HepG2 (cell line): Measurements from ENCODE around the gene COL25A1. TPM values are rescaled to one million over a fixed set of nuclear protein-coding genes. Genes with fewer than 3 reads are reported as not detected.

Experiments used
- ATAC-seq: fragments of 200-7000 bp; cut with Tn5 transposase; 3 replicates; pipeline ENCODE4 v1.9.1; 2020; ENCODE audit warnings: mild to moderate bottlenecking, moderate library complexity
- BruUV-seq: library from RNA; stranded (reverse); fragments of 400-500 nt; replicated peaks from 2 replicates; lab custom pipeline; 2021; lab: Mats Ljungman, UMichigan
- CTCF ChIA-PET: fragments of 300-600 bp; formaldehyde crosslinking; extraction: SDS; loops from one replicate; lab custom pipeline; 2021; ENCODE audit warnings: low total read pairs, inconsistent platforms, low intra/inter-chr PET ratio; lab: Yijun Ruan, JAX
- POLR2A ChIA-PET: fragments of 350-600 bp; sonication (Branson Sonifier 250); formaldehyde crosslinking; loops from one replicate; lab custom pipeline; 2020; ENCODE audit warnings: antibody characterized with exemption, inconsistent platforms; lab: Yijun Ruan, JAX
- DNase-seq: peaks from one replicate; pipeline ENCODE4 v3.0.0-alpha.2; 2015; ENCODE audit warnings: low spot score
- FAIRE-seq: peaks from 3 replicates; lab custom pipeline; 2011; peaks lifted over from hg19 to GRCh38; lab: Jason Lieb, UNC
- H2AFZ ChIP-seq: one replicate; pipeline ENCODE4 v1.6.1; 2011; ENCODE audit warnings: low read length, inconsistent platforms
- H3K27ac ChIP-seq: fragments of 300-600 bp; 3 replicates; pipeline ENCODE4 v1.8.0; 2011; ENCODE audit warnings: mixed run types, mild to moderate bottlenecking, mixed read lengths, low read length, inconsistent platforms; ENCODE audit not compliant: insufficient read depth; ENCODE audit errors: extremely low read length
- H3K27me3 ChIP-seq, 2 experiments: fragments of 200-600 bp in 1 of 2; 2 replicates in 1 of 2; 3 replicates in 1 of 2; pipeline versions ENCODE4 v1.6.0 to v1.8.0; 2011; ENCODE audit warnings: low read length in 2 of 2, mild to moderate bottlenecking in 2 of 2, moderate library complexity in 2 of 2, inconsistent platforms in 1 of 2; ENCODE audit not compliant: insufficient read depth in 2 of 2, control insufficient read depth in 1 of 2
- H3K36me3 ChIP-seq, 2 experiments: fragments of 200-600 bp in 1 of 2; replicated peaks in 1 of 2; 2 replicates in 1 of 2; 3 replicates in 1 of 2; pipeline versions ENCODE4 v1.5.1 to v1.8.0; 2011; ENCODE audit warnings: low read length in 2 of 2, inconsistent platforms in 1 of 2; ENCODE audit not compliant: insufficient read depth in 2 of 2, control insufficient read depth in 1 of 2
- H3K4me1 ChIP-seq: 2 replicates; pipeline ENCODE4 v1.5.1; 2012; ENCODE audit warnings: low read length, inconsistent platforms; ENCODE audit not compliant: insufficient read depth
- H3K4me2 ChIP-seq: 2 replicates; pipeline ENCODE4 v1.6.0; 2011; ENCODE audit warnings: low read depth, low read length, inconsistent platforms
- H3K4me3 ChIP-seq, 3 experiments: fragments of 200-600 bp in 1 of 3; sonication (generic), shearing (Covaris generic) in 1 of 3; replicated peaks in 1 of 3; 2 replicates each; pipeline ENCODE4 v1.5.1; 2011 to 2016; ENCODE audit warnings: low read length in 3 of 3, inconsistent platforms in 2 of 3, low read depth in 2 of 3, mild to moderate bottlenecking in 2 of 3, control low read depth in 1 of 3, mixed read lengths in 1 of 3; ENCODE audit not compliant: insufficient read depth in 1 of 3
- H3K79me2 ChIP-seq: one replicate; pipeline ENCODE4 v1.6.1; 2011; ENCODE audit warnings: low read length, inconsistent platforms; ENCODE audit not compliant: insufficient read depth
- H3K9ac ChIP-seq: 2 replicates; pipeline ENCODE4 v1.6.0; 2011; ENCODE audit warnings: mild to moderate bottlenecking, low read depth, low read length, inconsistent platforms; ENCODE audit not compliant: insufficient read depth
- H3K9me3 ChIP-seq: 2 replicates; pipeline ENCODE4 v1.5.1; 2012; ENCODE audit warnings: mild to moderate bottlenecking, low read length
- H4K20me1 ChIP-seq: 2 replicates; pipeline ENCODE4 v1.6.0; 2011; ENCODE audit warnings: inconsistent platforms, mild to moderate bottlenecking, low read length, moderate library complexity; ENCODE audit not compliant: insufficient read depth
- CENPT ChIP-seq: sonication (generic); formaldehyde crosslinking; IDR thresholded peaks from 2 replicates; pipeline ENCODE4 v1.8.0; 2022; ENCODE audit warnings: low read depth, mild to moderate bottlenecking, moderate library complexity, missing genetic modification reagents
- FOXJ3 ChIP-seq: sonication (generic); formaldehyde crosslinking; IDR thresholded peaks from 2 replicates; pipeline ENCODE4 v1.4.0; 2020; ENCODE audit warnings: missing genetic modification reagents, mild to moderate bottlenecking, borderline replicate concordance
- HOXA9 ChIP-seq: sonication (generic); formaldehyde crosslinking; IDR thresholded peaks from 2 replicates; pipeline ENCODE4 v1.8.1; 2022; ENCODE audit warnings: missing genetic modification reagents, mild to moderate bottlenecking, moderate library complexity, borderline replicate concordance
- KAT8 ChIP-seq: IDR thresholded peaks from 2 replicates; pipeline ENCODE4 v1.6.1; 2016; ENCODE audit warnings: missing genetic modification reagents, missing compliant biosample characterization
- NR2F1 ChIP-seq, 2 experiments: fragments of 450-650 bp in 1 of 2; formaldehyde crosslinking in 1 of 2; IDR thresholded peaks; 2 replicates each; pipeline versions ENCODE4 v1.5.0 to v1.6.1; 2016 to 2020; ENCODE audit warnings: mild to moderate bottlenecking in 1 of 2, missing compliant biosample characterization in 1 of 2, missing genetic modification reagents in 1 of 2, moderate library complexity in 1 of 2
- SP4 ChIP-seq: sonication (generic); formaldehyde crosslinking; IDR thresholded peaks from 2 replicates; pipeline ENCODE4 v1.8.1; 2023; ENCODE audit warnings: mild to moderate bottlenecking, missing genetic modification reagents
- WGBS: methylation state at CpG from one replicate; pipeline ENCODE4 v1.1.6; 2017; ENCODE audit warnings: low lambda C conversion rate; 5-methylcytosine and 5-hydroxymethylcytosine counted together
- in situ Hi-C: cut with HindIII; loops from 2 replicates; pipeline ENCODE4 v1.10.0; 2017; ENCODE audit warnings: low pct_unique_long_range_greater_than_20kb; ENCODE audit not compliant: extremely low pct_ligation_motif_present
- intact Hi-C: fragments of 100-400 bp; cut with micrococcal nuclease; formaldehyde crosslinking; loops from one replicate; pipeline ENCODE4 v1.10.0; 2022; ENCODE audit not compliant: unreplicated experiment
- polyA plus RNA-seq, 8 experiments: library from polyadenylated mRNA; depleted of rRNA in 3 of 8; stranded (reverse) in 7 of 8; unstranded in 1 of 8; fragments of >200 nt; fragmentation: Illumina TruSeq in 4 of 8; extraction: Trizol in 4 of 8; gene quantifications; 2 replicates each; pipeline versions ENCODE4 v1.2.1 to v1.2.3, GENCODE V29; 2011 to 2016; ENCODE audit warnings: low read depth in 4 of 8, missing spikeins in 1 of 8, mixed read lengths in 1 of 8; ENCODE audit not compliant: insufficient read depth in 1 of 8
- total RNA-seq, 5 experiments: library from RNA; depleted of rRNA; stranded (reverse); fragments of >200 nt; fragmentation: Illumina TruSeq; extraction: Trizol; gene quantifications; 2 replicates each; pipeline ENCODE4 v1.2.3, GENCODE V29; 2016; ENCODE audit warnings: low read depth in 1 of 5
- TF ChIP-seq, protein P1 (sequence below): fragments of 450-650 bp; IDR thresholded peaks from 2 replicates; pipeline ENCODE4 v1.6.1; 2016
- TF ChIP-seq, protein P2 (sequence below): sonication (generic); formaldehyde crosslinking; IDR thresholded peaks from 2 replicates; pipeline ENCODE4 v1.5.1; 2020; ENCODE audit warnings: mild to moderate bottlenecking, missing genetic modification reagents, borderline replicate concordance
- TF ChIP-seq, protein P3 (sequence below): sonication (generic); formaldehyde crosslinking; IDR thresholded peaks from 2 replicates; pipeline ENCODE4 v1.5.0; 2020; ENCODE audit warnings: mild to moderate bottlenecking, missing genetic modification reagents, borderline replicate concordance
- TF ChIP-seq, protein P4 (sequence below): sonication (generic); IDR thresholded peaks from 2 replicates; pipeline ENCODE4 v1.6.1; 2016; ENCODE audit warnings: low read depth, borderline replicate concordance
- TF ChIP-seq, protein P5 (sequence below): sonication (generic); formaldehyde crosslinking; IDR thresholded peaks from 2 replicates; pipeline ENCODE4 v1.4.0; 2020; ENCODE audit warnings: missing genetic modification reagents

Gene COL25A1
- total and polyA plus RNA-seq, 2 of the 13 experiments (the other 11 are each of a cell fraction or from before 2014, with no cell fraction given): not detected

DNA sequence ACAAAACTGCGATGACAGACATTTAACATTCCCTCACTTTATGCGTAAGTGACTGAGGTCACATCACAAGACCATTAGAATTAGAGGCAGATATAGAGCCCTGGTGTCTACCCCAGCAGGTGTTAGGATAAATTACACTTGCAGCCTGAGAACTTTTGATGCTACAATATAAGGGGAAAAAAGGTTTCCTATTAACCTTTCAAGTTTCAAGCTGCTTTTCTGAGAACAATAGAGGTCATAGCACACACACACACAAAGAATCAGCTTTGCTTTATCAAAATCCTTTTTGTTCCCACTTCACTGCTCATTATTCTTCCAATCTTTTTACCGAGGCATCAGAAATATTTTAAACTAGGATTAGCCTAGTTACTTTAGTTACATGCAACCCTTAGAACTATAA, 119.8 kb downstream of the COL25A1 start:
- no peak for DNase-seq
- no peak for ATAC-seq
- Histone ChIP-seq H3K27me3 (no peaks in the 10 kb centered on the region), H3K4me3 (no peak overlapping the region), H4K20me1 (no peaks in the 10 kb centered on the region), H2AFZ (no peak overlapping the region), H3K9ac (no peak overlapping the region), H3K9me3 (no peaks in the 10 kb centered on the region), H3K4me1 (no peaks in the 10 kb centered on the region), H3K4me2 (no peak overlapping the region), H3K27ac (no peak overlapping the region), H3K79me2 (no peaks in the 10 kb centered on the region), H3K36me3 (no peaks in the 10 kb centered on the region)
- ChIA-PET POLR2A (no interaction called here), CTCF (no interaction called here)
- FAIRE-seq: no peak
- 5% methylated on average over 3 of the region's 3 CpGs for WGBS
- intact Hi-C loops (no loop called here), in situ Hi-C loops (no loop called here)
- BruUV-seq: no TSS peak
- TF ChIP-seq HOXA9 (CRISPR knock-in tag): no peak
- no peak for TF ChIP-seq NR2F1 (CRISPR knock-in tag; IDR thresholded peaks at IDR 0.05)
- no peak for TF ChIP-seq FOXJ3 (CRISPR knock-in tag)
- TF ChIP-seq, protein P1, sequence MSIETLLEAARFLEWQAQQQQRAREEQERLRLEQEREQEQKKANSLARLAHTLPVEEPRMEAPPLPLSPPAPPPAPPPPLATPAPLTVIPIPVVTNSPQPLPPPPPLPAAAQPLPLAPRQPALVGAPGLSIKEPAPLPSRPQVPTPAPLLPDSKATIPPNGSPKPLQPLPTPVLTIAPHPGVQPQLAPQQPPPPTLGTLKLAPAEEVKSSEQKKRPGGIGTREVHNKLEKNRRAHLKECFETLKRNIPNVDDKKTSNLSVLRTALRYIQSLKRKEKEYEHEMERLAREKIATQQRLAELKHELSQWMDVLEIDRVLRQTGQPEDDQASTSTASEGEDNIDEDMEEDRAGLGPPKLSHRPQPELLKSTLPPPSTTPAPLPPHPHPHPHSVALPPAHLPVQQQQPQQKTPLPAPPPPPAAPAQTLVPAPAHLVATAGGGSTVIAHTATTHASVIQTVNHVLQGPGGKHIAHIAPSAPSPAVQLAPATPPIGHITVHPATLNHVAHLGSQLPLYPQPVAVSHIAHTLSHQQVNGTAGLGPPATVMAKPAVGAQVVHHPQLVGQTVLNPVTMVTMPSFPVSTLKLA: no peak
- TF ChIP-seq, protein P2, sequence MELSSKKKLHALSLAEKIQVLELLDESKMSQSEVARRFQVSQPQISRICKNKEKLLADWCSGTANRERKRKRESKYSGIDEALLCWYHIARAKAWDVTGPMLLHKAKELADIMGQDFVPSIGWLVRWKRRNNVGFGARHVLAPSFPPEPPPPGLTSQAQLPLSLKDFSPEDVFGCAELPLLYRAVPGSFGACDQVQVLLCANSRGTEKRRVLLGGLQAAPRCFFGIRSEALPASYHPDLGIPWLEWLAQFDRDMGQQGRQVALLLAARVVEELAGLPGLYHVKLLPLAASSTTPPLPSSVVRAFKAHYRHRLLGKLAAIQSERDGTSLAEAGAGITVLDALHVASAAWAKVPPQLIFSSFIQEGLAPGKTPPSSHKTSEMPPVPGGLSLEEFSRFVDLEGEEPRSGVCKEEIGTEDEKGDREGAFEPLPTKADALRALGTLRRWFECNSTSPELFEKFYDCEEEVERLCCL (CRISPR knock-in tag): no peak
- TF ChIP-seq, protein P3, sequence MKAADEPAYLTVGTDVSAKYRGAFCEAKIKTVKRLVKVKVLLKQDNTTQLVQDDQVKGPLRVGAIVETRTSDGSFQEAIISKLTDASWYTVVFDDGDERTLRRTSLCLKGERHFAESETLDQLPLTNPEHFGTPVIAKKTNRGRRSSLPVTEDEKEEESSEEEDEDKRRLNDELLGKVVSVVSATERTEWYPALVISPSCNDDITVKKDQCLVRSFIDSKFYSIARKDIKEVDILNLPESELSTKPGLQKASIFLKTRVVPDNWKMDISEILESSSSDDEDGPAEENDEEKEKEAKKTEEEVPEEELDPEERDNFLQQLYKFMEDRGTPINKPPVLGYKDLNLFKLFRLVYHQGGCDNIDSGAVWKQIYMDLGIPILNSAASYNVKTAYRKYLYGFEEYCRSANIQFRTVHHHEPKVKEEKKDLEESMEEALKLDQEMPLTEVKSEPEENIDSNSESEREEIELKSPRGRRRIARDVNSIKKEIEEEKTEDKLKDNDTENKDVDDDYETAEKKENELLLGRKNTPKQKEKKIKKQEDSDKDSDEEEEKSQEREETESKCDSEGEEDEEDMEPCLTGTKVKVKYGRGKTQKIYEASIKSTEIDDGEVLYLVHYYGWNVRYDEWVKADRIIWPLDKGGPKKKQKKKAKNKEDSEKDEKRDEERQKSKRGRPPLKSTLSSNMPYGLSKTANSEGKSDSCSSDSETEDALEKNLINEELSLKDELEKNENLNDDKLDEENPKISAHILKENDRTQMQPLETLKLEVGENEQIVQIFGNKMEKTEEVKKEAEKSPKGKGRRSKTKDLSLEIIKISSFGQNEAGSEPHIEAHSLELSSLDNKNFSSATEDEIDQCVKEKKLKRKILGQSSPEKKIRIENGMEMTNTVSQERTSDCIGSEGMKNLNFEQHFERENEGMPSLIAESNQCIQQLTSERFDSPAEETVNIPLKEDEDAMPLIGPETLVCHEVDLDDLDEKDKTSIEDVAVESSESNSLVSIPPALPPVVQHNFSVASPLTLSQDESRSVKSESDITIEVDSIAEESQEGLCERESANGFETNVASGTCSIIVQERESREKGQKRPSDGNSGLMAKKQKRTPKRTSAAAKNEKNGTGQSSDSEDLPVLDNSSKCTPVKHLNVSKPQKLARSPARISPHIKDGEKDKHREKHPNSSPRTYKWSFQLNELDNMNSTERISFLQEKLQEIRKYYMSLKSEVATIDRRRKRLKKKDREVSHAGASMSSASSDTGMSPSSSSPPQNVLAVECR: no peak
- TF ChIP-seq, protein P4, sequence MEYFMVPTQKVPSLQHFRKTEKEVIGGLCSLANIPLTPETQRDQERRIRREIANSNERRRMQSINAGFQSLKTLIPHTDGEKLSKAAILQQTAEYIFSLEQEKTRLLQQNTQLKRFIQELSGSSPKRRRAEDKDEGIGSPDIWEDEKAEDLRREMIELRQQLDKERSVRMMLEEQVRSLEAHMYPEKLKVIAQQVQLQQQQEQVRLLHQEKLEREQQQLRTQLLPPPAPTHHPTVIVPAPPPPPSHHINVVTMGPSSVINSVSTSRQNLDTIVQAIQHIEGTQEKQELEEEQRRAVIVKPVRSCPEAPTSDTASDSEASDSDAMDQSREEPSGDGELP: no peak
- no peak for TF ChIP-seq KAT8 (CRISPR knock-in tag)
- TF ChIP-seq, protein P5, sequence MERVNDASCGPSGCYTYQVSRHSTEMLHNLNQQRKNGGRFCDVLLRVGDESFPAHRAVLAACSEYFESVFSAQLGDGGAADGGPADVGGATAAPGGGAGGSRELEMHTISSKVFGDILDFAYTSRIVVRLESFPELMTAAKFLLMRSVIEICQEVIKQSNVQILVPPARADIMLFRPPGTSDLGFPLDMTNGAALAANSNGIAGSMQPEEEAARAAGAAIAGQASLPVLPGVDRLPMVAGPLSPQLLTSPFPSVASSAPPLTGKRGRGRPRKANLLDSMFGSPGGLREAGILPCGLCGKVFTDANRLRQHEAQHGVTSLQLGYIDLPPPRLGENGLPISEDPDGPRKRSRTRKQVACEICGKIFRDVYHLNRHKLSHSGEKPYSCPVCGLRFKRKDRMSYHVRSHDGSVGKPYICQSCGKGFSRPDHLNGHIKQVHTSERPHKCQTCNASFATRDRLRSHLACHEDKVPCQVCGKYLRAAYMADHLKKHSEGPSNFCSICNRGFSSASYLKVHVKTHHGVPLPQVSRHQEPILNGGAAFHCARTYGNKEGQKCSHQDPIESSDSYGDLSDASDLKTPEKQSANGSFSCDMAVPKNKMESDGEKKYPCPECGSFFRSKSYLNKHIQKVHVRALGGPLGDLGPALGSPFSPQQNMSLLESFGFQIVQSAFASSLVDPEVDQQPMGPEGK (CRISPR knock-in tag): no peak
- TF ChIP-seq SP4: no peak
- no peak for TF ChIP-seq CENPT (CRISPR knock-in tag)
